Activated CD8-positive, alpha-beta T cell treated with anti-CD3 and anti-CD28 coated beads, Interleukin-2, amount 10 ng/mL, durations not matched to agents 7 days and 5 days (primary cell): ENCODE data around the gene RPS6KA4. TPM values are rescaled to one million over a fixed set of nuclear protein-coding genes. Genes with fewer than 3 reads are reported as not detected.

Experiments used
- ATAC-seq: fragments of 150-1000 bp; cut with Tn5 transposase; one replicate; pipeline ENCODE4 v1.10.0; 2021; ENCODE audit warnings: moderate library complexity
- CTCF ChIA-PET: fragments of 350-600 bp; sonication (Branson Sonifier 250); formaldehyde crosslinking; loops from one replicate; lab custom pipeline; 2021; ENCODE audit warnings: antibody characterized with exemption; lab: Charles Lee
- POLR2A ChIA-PET: fragments of 350-600 bp; sonication (Branson Sonifier 250); formaldehyde crosslinking; loops from one replicate; lab custom pipeline; 2021; ENCODE audit warnings: antibody characterized with exemption; lab: Charles Lee
- DNase-seq: peaks from one replicate; pipeline ENCODE4 v3.0.0-alpha.2; 2020
- H3K27ac Mint-ChIP-seq: one replicate; pipeline ENCODE4 v1.8.0; 2021; ENCODE audit warnings: mild to moderate bottlenecking, mixed read lengths
- H3K27me3 Mint-ChIP-seq: one replicate; pipeline ENCODE4 v1.8.0; 2021; ENCODE audit warnings: low read depth, mixed read lengths
- H3K36me3 Mint-ChIP-seq: one replicate; pipeline ENCODE4 v1.8.0; 2021; ENCODE audit warnings: low read depth, mixed read lengths
- H3K4me1 Mint-ChIP-seq: one replicate; pipeline ENCODE4 v1.8.0; 2021; ENCODE audit warnings: low read depth, mixed read lengths
- H3K4me3 Mint-ChIP-seq: one replicate; pipeline ENCODE4 v1.8.0; 2021; ENCODE audit warnings: mild to moderate bottlenecking, mixed read lengths
- H3K9me3 Mint-ChIP-seq: one replicate; pipeline ENCODE4 v1.8.0; 2022; ENCODE audit warnings: mixed read lengths; ENCODE audit not compliant: insufficient read depth
- total RNA-seq, 2 experiments: library from RNA; stranded (reverse); gene quantifications; one replicate each; pipeline ENCODE4 v1.2.3, GENCODE V29; 2021

Gene RPS6KA4
- total RNA-seq, 2 experiments from 2014 or later, result 39.0 to 42.3 TPM

DNA sequence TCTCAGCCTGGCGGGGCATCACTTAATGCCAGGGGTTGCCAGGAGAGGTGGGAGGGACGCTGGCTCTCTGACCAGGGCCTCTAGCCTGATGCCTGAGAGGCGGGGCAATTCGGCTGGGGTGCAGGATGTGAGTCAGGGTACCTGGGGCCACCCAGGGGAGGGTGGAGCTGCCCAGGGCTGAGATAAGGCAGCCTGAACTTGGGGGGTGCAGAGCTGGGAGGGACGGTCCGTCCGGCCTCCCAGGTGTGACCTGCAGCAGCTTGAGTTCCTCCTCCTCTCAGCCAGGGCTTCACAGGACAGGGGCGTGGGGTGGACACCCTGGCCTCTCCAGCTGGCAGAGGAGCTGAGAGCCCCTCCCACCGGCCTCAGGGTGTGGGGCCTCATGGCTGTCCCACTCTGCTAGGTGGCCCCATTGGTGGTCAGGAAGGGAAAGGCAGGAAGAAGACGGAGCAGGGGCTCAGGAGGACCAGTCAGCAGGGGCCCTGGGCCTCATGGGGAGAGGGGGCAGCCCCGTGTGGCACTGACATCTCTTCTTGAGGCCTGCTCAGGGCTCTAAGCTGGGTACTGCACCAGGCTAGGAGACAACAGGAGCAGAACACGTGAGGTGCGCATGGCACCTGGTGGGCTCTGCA is 942 bp upstream of the RPS6KA4 start:
- no peaks in the 10 kb centered on the region for H3K9me3 Mint-ChIP-seq
- POLR2A ChIA-PET, result interaction anchor here (0.7 to 1.1 kb wide), 2 partner anchors 40 to 152 kb away, joined by 3 read pairs; partner anchors contain the start of genes FERMT3, PRDX5 and TRMT112
- CTCF ChIA-PET, result interaction anchor here (0.8 to 7.1 kb wide), 4 partner anchors 27 to 91 kb away, joined by 3 to 39 read pairs (median 6); partner anchors contain the start of genes PRDX5 and TRMT112
- DNase-seq (peak; percentile 56), ATAC-seq (peak; percentile 11)
- peak overlapping the region; percentile 69 for H3K4me3 Mint-ChIP-seq
- H3K27ac Mint-ChIP-seq, result peak overlapping the region; percentile 68
- no peaks in the 10 kb centered on the region for H3K27me3 Mint-ChIP-seq
- H3K36me3 Mint-ChIP-seq, result peaks cover 31% of the 10 kb centered on the region
- peaks cover 52% of the 10 kb centered on the region for H3K4me1 Mint-ChIP-seq

DNA sequence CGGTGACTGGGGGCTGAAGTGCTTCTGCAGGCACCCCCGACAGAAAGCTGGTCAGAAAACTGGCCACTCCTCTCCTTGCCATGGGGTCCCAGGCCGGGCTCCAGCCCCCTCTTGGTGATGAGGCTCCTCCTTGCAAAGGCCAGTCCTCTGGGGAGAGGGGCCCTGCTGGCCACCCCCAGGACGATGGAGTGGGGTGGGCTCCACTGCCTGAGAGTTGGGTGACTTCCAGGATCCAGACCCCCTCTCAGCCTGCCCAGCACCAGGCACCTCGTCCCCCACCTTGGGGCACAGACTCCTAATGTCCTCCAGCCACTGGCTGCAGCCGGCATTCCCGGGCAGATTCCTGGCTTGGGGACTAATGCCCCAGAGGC is 441 bp upstream of the RPS6KA4 start:
- no peaks in the 10 kb centered on the region for H3K27me3 Mint-ChIP-seq
- POLR2A ChIA-PET, result interaction anchor here (0.7 to 1.1 kb wide), 2 partner anchors 41 to 152 kb away, joined by 3 read pairs; partner anchors contain the start of genes FERMT3, PRDX5 and TRMT112
- no peak for ATAC-seq

DNA sequence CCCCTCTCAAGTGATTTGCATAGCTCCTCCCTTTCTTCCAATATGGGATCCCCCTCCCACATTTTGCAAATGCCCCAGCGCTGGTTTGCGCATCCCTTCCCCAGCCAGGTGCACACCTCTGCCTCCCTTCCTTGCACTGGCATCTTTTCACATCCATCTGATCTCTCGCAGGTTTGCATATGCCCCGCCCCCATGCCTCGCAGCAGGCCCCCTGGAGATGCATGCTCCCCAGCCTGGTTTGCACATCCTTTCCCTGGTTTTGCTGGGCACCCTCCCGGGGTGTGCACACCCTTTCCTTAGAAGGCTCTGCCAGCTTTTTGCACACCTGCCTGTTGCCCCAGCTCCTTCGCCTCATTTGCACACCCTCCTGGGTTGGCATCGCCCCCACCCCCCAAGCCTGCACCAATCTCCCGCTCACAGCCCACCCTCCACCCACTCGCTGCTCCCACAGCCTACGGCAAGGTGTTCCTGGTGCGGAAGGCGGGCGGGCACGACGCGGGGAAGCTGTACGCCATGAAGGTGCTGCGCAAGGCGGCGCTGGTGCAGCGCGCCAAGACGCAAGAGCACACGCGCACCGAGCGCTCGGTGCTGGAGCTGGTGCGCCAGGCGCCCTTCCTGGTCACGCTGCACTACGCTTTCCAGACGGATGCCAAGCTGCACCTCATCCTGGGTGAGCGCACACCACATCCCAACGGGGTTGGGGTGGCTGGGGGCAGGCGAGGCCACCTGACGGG is 917 bp downstream of the RPS6KA4 start:
- peak; percentile 20 for ATAC-seq
- ChIA-PET POLR2A (interaction anchor here (0.8 kb wide), 1 partner anchor 30 kb away, joined by 4 read pairs; no protein-coding TSS in a partner anchor), CTCF (interaction anchor here (0.7 to 3.4 kb wide), 7 partner anchors 17 to 290 kb away, joined by 3 to 18 read pairs (median 3); no protein-coding TSS in a partner anchor)
- H3K27ac Mint-ChIP-seq, result peak overlapping the region; percentile 79
- peak; percentile 50 for DNase-seq
- peaks cover 41% of the 10 kb centered on the region for H3K36me3 Mint-ChIP-seq
- peak overlapping the region; percentile 82 for H3K4me3 Mint-ChIP-seq
- no peaks in the 10 kb centered on the region for H3K9me3 Mint-ChIP-seq
- H3K4me1 Mint-ChIP-seq, result peaks cover 50% of the 10 kb centered on the region
- no peaks in the 10 kb centered on the region for H3K27me3 Mint-ChIP-seq

More for the DNA sequence above, 441 bp upstream of the RPS6KA4 start:
- Mint-ChIP-seq H3K36me3 (peaks cover 35% of the 10 kb centered on the region), H3K4me3 (peak overlapping the region; percentile 69), H3K27ac (no peak overlapping the region), H3K4me1 (peaks cover 52% of the 10 kb centered on the region), H3K9me3 (no peaks in the 10 kb centered on the region)
- DNase-seq, result no peak
- CTCF ChIA-PET, result interaction anchor here (0.8 to 7.1 kb wide), 3 partner anchors 28 to 90 kb away, joined by 3 to 39 read pairs (median 4); partner anchors contain the start of genes PRDX5 and TRMT112

DNA sequence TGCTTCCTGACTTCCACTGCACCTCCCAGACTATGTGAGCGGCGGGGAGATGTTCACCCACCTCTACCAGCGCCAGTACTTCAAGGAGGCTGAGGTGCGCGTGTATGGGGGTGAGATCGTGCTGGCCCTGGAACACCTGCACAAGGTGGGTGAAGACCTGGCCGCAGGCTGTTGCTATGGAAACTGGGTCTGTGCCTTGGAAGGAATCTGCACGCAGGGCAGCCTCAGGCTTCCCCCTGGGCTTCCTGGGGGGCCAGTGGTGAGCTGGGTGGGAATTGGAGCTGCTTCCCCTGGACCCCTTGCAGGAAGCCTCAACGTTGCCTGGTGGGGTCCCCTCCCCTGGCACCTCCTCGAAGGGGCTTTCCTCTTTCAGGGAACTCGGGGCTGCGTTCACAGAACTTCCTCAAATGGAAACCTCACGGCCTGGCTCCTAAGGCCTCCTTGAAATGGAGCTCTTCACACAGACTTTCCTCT is 1.5 kb downstream of the RPS6KA4 start:
- no peaks in the 10 kb centered on the region for H3K9me3 Mint-ChIP-seq
- H3K27ac Mint-ChIP-seq, result no peak overlapping the region
- H3K27me3 Mint-ChIP-seq, result no peaks in the 10 kb centered on the region
- peaks cover 45% of the 10 kb centered on the region for H3K36me3 Mint-ChIP-seq
- ChIA-PET CTCF (interaction anchor here (0.6 to 3.4 kb wide), 8 partner anchors 18 to 289 kb away, joined by 3 to 18 read pairs (median 4); partner anchors contain the start of genes PRDX5 and TRMT112), POLR2A (interaction anchor here (0.8 kb wide), 2 partner anchors 29 to 43 kb away, joined by 3 to 4 read pairs; partner anchors contain the start of gene PRDX5)
- peaks cover 44% of the 10 kb centered on the region for H3K4me1 Mint-ChIP-seq
- DNase-seq (no peak), ATAC-seq (no peak)
- peak overlapping the region; percentile 82 for H3K4me3 Mint-ChIP-seq

DNA sequence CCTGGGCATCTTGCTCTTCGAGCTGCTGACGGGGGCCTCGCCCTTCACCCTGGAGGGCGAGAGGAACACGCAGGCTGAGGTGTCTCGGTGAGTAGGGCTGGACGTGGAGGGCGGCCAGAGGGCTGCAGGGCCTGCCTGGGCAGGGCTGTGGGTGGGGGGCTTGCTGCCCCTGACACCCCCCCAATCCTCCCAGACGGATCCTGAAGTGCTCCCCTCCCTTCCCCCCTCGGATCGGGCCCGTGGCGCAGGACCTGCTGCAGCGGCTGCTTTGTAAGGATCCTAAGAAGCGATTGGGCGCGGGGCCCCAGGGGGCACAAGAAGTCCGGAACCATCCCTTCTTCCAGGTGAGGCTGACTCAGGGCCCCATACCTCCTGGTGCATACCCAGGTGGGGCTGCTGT is 2.7 kb downstream of the RPS6KA4 start:
- H3K27ac Mint-ChIP-seq, result no peak overlapping the region
- peaks cover 52% of the 10 kb centered on the region for H3K36me3 Mint-ChIP-seq
- CTCF ChIA-PET, result interaction anchor here (0.7 to 3.4 kb wide), 3 partner anchors 11 to 88 kb away, joined by 3 to 18 read pairs (median 3); no protein-coding TSS in a partner anchor

DNA sequence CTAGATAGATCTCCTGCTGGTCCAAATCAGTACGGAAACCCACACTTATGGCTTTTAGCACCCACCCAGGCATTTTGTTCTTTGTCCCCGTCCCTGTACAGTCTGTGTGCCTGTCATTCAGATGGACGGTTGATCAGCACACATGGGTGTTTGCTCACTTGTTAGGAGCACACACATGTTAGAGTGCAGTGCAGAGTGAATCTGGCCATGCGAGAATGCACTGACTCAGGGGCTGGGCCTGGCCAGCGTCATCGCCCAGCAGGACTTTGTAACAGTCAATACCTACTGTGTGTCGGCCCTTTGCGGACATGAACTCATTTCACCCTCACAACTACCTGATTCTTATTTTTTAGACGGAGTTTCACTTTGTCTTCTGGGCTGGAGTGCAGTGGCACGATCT is 3.4 kb downstream of the RPS6KA4 start:
- no peak for ATAC-seq
- Mint-ChIP-seq H3K9me3 (no peaks in the 10 kb centered on the region), H3K4me1 (peaks cover 37% of the 10 kb centered on the region), H3K27me3 (no peaks in the 10 kb centered on the region), H3K27ac (no peak overlapping the region), H3K4me3 (no peak overlapping the region), H3K36me3 (peaks cover 53% of the 10 kb centered on the region)
- DNase-seq, result no peak
- CTCF ChIA-PET, result interaction anchor here (3.4 kb wide), 1 partner anchor 87 kb away, joined by 18 read pairs; no protein-coding TSS in a partner anchor
- POLR2A ChIA-PET, result no interaction called here

More for the DNA sequence above, 2.7 kb downstream of the RPS6KA4 start:
- Mint-ChIP-seq H3K9me3 (no peaks in the 10 kb centered on the region), H3K4me1 (peaks cover 39% of the 10 kb centered on the region), H3K27me3 (no peaks in the 10 kb centered on the region), H3K4me3 (no peak overlapping the region)
- POLR2A ChIA-PET, result no interaction called here
- DNase-seq, result no peak
- no peak for ATAC-seq

DNA sequence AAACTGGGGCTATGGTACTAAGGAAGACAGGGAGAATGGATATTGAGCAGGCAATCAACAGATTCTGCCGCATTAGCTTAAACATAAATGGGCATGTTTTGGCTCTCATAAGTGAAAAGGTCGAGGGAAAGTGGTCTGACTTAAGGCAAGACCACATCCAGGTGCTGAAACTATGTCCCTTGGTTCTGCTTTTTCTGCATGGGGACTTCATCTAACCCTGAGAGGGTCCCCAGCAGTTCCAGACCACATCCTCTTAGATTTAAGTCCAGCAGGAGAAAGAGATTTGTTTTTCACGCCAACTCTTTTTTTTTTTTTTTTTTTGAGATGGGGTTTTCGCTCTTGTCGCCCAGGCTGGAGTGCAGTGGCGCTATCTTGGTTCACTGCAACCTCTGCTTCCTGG is 5.5 kb downstream of the RPS6KA4 start:
- ATAC-seq (no peak), DNase-seq (no peak)
- ChIA-PET POLR2A (no interaction called here), CTCF (no interaction called here)
- Mint-ChIP-seq H3K27me3 (no peaks in the 10 kb centered on the region), H3K4me1 (peaks cover 25% of the 10 kb centered on the region), H3K4me3 (no peak overlapping the region), H3K36me3 (peaks cover 65% of the 10 kb centered on the region), H3K27ac (no peak overlapping the region), H3K9me3 (no peaks in the 10 kb centered on the region)

DNA sequence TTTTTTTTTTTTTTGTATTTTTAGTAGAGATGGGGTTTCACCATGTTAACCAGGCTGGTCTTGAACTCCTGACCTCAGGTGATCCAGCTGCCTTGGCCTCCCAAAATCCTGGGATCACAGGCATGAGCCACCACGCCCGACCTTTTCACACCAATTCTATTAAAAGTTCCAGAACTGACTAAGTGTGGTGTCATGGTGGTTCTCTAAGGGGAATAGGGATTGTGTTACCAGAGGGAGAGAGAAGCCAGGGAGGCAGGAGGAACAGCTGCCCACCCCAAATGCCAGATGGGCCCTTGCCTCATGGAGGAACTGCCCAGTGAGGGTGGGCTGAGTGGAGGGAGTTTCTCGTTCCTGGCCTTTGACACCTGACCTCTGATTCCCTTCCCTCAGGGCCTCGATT is 5.9 kb downstream of the RPS6KA4 start:
- POLR2A ChIA-PET, result no interaction called here
- ATAC-seq, result no peak

DNA sequence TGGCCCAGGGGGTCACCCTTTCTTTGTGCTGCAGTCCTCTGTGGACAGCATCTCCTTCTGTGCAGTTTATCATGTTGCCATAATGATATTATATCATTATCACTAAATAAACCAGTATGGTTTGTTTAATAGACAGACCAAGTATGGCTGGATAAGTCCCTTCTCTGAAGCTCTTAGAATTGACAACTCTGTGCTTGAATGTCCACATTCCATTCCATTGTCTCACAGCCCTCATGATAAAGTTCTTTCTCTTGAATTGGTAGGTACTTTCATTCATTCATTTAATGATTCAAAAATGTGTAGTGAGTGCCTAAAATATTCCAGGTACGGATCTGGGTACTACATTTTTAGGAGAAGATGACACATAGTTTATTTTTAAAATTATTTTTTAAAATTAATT is 7.8 kb downstream of the RPS6KA4 start:
- no peaks in the 10 kb centered on the region for H3K9me3 Mint-ChIP-seq
- ChIA-PET POLR2A (no interaction called here), CTCF (interaction anchor here (0.7 kb wide), 1 partner anchor 12 kb away, joined by 4 read pairs; no protein-coding TSS in a partner anchor)
- no peak overlapping the region for H3K4me3 Mint-ChIP-seq
- H3K4me1 Mint-ChIP-seq, result peaks cover 7% of the 10 kb centered on the region
- DNase-seq (no peak), ATAC-seq (no peak)
- no peak overlapping the region for H3K27ac Mint-ChIP-seq
- no peaks in the 10 kb centered on the region for H3K27me3 Mint-ChIP-seq
- peaks cover 57% of the 10 kb centered on the region for H3K36me3 Mint-ChIP-seq

More for the DNA sequence above, 5.9 kb downstream of the RPS6KA4 start:
- Mint-ChIP-seq H3K27ac (no peak overlapping the region), H3K27me3 (no peaks in the 10 kb centered on the region), H3K36me3 (peaks cover 69% of the 10 kb centered on the region), H3K4me1 (peaks cover 20% of the 10 kb centered on the region), H3K9me3 (no peaks in the 10 kb centered on the region), H3K4me3 (no peak overlapping the region)
- DNase-seq, result no peak
- CTCF ChIA-PET, result no interaction called here

DNA sequence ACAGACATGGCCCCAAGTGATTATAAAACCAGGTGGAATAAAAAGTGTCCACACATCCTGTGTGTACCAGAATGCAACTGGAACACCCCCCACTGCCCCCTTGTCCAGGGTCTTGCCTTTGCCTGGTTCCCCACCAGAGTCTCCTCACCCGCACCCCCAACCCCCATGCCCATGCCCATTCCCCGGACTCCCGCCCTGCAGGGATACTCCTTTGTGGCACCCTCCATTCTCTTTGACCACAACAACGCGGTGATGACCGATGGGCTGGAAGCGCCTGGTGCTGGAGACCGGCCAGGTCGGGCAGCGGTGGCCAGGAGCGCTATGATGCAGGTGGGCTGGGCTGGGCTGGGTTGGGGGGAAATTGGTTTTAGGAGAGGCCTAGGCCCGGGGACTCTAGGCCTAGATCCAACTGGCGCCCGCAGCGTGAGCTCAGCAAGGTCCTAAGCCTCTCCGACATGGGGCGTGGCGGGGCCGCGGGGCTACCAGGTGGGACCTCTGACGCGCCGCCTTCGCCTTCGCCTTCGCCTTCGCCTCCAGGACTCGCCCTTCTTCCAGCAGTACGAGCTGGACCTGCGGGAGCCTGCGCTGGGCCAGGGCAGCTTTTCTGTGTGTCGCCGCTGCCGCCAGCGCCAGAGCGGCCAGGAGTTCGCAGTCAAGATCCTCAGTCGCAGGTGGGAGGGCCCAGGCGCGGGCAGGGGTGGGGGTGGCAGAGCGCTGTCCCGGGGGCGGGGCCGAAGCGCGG is 9.1 kb downstream of the RPS6KA4 start:
- H3K36me3 Mint-ChIP-seq, result peaks cover 47% of the 10 kb centered on the region
- H3K4me1 Mint-ChIP-seq, result peaks cover 4% of the 10 kb centered on the region
- H3K27ac Mint-ChIP-seq, result no peak overlapping the region
- CTCF ChIA-PET, result no interaction called here
- no peak overlapping the region for H3K4me3 Mint-ChIP-seq
- H3K9me3 Mint-ChIP-seq, result no peaks in the 10 kb centered on the region
- DNase-seq (no peak), ATAC-seq (no peak)
- POLR2A ChIA-PET, result interaction anchor here (0.6 kb wide), 1 partner anchor 1403 kb away, joined by 3 read pairs; no protein-coding TSS in a partner anchor
- no peaks in the 10 kb centered on the region for H3K27me3 Mint-ChIP-seq

DNA sequence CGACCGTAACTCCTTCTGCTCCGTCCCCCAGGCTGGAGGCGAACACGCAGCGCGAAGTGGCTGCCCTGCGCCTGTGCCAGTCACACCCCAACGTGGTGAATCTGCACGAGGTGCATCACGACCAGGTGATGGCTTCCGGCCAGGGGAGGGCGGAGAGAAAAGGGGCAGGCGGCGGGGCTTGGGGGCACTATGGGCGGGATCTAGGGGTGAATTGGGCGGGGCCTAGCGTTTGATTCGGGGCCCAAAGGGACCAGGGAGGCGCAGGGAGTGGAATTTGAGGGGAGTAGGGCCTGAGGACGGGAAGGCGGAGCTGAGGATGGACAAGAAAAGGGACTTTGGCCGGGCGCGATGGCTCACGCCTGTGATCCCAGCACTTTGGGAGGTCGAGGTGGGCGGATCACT is 9.7 kb downstream of the RPS6KA4 start:
- ChIA-PET POLR2A (no interaction called here), CTCF (no interaction called here)
- H3K4me1 Mint-ChIP-seq, result peaks cover 4% of the 10 kb centered on the region
- no peak overlapping the region for H3K27ac Mint-ChIP-seq
- H3K4me3 Mint-ChIP-seq, result no peak overlapping the region
- peaks cover 1% of the 10 kb centered on the region for H3K27me3 Mint-ChIP-seq
- ATAC-seq (no peak), DNase-seq (no peak)
- H3K36me3 Mint-ChIP-seq, result peaks cover 43% of the 10 kb centered on the region
- H3K9me3 Mint-ChIP-seq, result no peaks in the 10 kb centered on the region
